ENCODE results near the gene MYO6.

DNA sequence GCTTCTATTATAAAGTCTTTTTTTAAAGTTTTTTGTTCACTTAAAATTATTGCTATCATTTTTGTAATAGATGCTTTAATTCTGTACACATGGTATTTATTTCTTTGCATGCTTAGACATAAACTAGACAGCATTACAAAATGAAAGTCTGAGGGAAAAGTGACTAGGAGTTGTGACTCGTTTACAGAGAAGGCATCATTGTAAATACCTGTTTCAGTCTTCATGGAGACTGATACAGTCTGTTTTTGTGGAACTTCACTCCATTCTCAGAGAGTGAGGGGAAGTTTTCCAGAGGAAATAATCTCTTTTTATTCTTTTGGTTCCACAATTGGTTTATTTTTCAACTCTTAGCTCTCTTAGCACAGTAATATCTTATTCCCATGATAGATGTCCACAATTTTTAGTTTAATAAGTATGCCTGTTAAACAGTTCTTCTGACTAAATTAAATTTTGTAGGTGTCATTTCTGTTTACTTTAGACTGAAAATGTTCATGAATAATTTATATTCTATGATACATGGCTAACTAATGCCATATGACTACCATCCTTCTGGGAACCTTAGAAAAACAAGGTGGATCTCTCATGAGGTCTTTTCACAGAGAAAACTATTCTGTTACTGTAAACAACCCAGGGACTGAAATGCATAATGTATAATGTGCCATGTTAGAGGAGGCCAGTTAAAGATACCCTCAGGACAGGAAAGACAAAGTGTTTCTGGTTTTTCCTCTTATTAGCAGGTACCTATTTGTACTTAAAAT, 69.2 kb downstream of the MYO6 start:
- TF ChIP-seq, protein P1, sequence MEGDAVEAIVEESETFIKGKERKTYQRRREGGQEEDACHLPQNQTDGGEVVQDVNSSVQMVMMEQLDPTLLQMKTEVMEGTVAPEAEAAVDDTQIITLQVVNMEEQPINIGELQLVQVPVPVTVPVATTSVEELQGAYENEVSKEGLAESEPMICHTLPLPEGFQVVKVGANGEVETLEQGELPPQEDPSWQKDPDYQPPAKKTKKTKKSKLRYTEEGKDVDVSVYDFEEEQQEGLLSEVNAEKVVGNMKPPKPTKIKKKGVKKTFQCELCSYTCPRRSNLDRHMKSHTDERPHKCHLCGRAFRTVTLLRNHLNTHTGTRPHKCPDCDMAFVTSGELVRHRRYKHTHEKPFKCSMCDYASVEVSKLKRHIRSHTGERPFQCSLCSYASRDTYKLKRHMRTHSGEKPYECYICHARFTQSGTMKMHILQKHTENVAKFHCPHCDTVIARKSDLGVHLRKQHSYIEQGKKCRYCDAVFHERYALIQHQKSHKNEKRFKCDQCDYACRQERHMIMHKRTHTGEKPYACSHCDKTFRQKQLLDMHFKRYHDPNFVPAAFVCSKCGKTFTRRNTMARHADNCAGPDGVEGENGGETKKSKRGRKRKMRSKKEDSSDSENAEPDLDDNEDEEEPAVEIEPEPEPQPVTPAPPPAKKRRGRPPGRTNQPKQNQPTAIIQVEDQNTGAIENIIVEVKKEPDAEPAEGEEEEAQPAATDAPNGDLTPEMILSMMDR (optimal IDR thresholded peaks at IDR 0.05 in 1 of 3, IDR thresholded peaks at IDR 0.05 in 1 of 3, conservative IDR thresholded peaks at IDR 0.05 in 1 of 3; ENCODE audit: extremely low read depth in 1 of 3, insufficient read depth in 2 of 3, low read length in 3 of 3), result no peak
- TF ChIP-seq EZH2 (IDR thresholded peaks at IDR 0.05; ENCODE audit: low read length), result no peak
